Measurements from ENCODE around the gene TFDP2.
A peak's percentile ranks its signal among the peaks of the same experiment; 100 is the strongest.
"Not testable (repeated sequence)": the region's sequence is repeated elsewhere in the genome, so short reads cannot be mapped to it uniquely, and the experiment has no call there.

Gene TFDP2

DNA sequence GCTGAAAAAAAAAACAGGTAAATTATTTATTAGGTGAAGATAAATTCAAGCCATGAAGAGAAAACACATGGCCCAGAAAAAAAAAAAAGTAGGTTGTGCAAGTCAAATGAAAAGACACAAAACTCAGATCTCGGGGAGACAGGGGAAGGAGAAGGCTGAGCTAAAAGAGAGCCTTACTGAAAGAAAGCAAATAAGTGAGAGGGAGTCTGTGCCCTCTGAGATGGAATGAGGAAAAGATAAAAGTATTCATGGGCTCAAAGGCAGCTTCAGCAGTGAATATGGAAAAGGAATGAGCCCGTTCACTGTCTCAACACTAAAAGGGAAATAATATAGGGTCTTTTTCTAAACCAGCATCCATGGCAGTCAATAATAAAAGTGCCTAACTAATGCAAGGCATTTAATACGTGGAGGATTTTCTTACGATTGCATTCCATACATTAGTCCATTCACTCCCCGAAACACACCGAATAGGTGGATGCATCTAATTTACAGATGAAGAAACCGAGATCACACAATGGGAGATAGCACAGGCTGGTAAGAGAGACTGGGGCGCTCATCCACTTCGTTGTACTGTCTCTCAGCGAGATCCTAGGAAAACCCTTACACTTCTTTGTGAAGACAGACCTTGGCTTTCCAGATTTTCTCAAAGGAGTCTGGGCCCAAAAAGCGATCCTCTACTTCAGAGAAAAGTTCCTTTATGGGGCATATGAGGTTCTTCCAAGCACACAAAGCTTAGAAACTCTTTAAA is 1.1 kb downstream of the TFDP2 start (continued):
- TF ChIP-seq ZNF777 (tag by site-specific recombination; IDR thresholded peaks at IDR 0.05; ENCODE audit: borderline replicate concordance), result no peak
- no peak for TF ChIP-seq ZSCAN16 (tag by site-specific recombination; IDR thresholded peaks at IDR 0.05)
- TF ChIP-seq PRDM1 (tag by site-specific recombination; IDR thresholded peaks at IDR 0.05), result peak; percentile 86

DNA sequence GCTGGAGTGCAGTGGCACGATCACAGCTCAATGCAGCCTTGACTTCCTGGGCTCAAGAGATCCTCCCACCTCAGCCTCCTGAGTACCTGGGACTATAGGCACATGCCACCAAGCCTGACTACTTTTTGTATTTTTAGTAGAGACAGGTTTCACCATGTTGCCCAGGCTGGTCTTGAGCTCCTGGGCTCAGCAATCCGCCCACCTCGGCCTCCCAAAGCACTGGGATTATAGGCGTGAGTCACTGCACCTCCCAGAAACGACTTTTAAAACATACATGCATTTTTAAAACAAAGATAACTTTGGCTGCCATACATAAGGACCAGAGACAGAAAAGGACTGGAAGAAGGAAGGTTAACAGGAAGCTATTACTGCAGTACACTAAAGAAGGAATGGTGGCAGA is 4.8 kb downstream of the TFDP2 start:
- H3K27ac ChIP-seq (ENCODE audit: extremely low read depth, low read depth, low read length); CTCF ChIA-PET; H3K4me1 ChIP-seq (ENCODE audit: control insufficient read depth, insufficient read depth, low read length); H3K4me3 ChIP-seq (ENCODE audit: low read depth, low read length); POLR2A ChIA-PET; H3K9me3 ChIP-seq (ENCODE audit: control insufficient read depth, insufficient read depth, low read depth, low read length); H3K36me3 ChIP-seq (ENCODE audit: control insufficient read depth in 2 of 2, insufficient read depth in 1 of 2, low read length in 2 of 2): not testable (repeated sequence)
- TF ChIP-seq ZFHX2 (tag by site-specific recombination; conservative IDR thresholded peaks at IDR 0.05), result 0 out of 2 replicates have a peak, but pooled peaks have one; percentile 8

DNA sequence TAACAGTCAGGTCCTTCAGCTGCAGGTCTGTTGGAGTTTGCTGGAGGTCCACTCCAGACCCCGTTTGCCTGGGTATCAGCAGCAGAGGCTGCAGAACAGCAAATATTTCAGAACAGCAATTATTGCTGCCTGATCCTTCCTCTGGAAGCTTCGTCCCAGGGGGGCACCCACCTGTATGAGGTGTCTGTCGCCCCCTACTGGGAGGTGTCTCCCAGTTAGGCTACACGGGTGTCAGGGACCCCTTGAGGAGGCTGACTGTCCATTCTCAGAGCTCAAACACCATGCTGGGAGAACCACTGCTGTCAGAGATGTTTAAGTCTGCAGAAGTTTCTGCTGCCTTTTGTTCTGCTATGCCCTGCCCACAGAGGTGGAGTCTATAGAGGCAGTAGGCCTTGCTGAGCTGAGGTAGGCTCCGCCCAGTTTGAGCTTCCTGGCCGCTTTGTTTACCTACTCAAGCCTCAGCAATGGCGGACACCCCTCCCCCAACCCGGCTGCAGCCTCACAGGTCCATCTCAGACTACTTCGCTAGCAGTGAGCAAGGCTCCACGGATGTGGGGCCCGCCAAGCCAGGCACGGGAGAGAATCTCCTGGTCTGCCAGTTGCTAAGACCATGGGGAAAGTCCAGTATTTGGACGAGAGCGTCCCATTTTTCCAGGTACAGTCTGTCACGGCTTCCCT is 8.6 kb downstream of the TFDP2 start:
- H3K36me3 ChIP-seq (ENCODE audit: control insufficient read depth in 2 of 2, insufficient read depth in 1 of 2, low read length in 2 of 2); H3K9me3 ChIP-seq (ENCODE audit: control insufficient read depth, insufficient read depth, low read depth, low read length); H3K4me3 ChIP-seq (ENCODE audit: low read depth, low read length); H3K4me1 ChIP-seq (ENCODE audit: control insufficient read depth, insufficient read depth, low read length); POLR2A ChIA-PET; H3K27ac ChIP-seq (ENCODE audit: extremely low read depth, low read depth, low read length): not testable (repeated sequence)
- CTCF ChIA-PET, result interaction anchor here (0.7 to 0.9 kb wide), 2 partner anchors 15 to 185 kb away, joined by 3 read pairs; no protein-coding TSS in a partner anchor

DNA sequence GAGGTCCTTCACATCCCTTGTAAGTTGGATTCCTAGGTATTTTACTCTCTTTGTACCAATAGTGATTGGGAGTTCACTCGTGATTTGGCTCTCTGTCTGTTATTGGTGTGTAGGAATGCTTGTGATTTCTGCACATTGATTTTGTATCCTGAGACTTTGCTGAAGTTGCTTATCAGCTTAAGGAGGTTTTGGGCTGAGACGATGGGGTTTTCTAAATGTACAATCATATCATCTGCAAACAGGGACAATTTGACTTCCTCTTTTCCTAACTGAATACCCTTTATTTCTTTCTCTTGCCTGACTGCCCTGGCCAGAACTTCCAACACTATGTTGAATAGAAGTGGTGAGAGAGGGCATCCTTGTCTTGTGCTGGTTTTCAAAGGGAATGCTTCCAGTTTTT is 12.3 kb downstream of the TFDP2 start:
- CTCF ChIA-PET, result interaction anchor here (0.6 to 0.8 kb wide), 2 partner anchors 9 to 355 kb away, joined by 4 read pairs; no protein-coding TSS in a partner anchor
- H3K4me1 ChIP-seq (ENCODE audit: control insufficient read depth, insufficient read depth, low read length), result not testable (repeated sequence)

DNA sequence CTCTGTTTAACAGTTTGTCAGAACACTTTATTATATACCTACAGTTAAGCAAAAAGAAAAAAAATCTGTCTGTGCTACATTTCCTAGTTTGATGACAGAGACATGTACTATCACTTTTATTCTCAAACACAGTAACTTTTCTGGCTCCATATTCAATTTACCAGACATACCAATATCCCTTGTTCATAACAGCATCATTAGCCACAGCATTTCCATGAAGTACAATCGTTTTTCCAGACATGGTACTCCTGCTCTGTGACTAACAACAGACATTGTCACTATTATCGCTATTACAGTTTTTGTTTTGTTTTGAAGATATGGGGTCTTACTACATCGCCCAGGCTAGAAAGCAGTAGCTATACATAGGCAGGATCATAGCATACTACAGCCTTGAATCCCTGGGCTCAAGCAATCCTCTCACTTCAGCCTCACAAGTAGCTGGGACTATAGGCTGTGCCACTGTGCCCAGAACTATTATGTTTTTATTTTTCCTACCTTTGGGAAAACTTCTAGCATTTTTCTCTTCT is 14.5 kb downstream of the TFDP2 start:
- Histone ChIP-seq H3K4me1 (ENCODE audit: control insufficient read depth, insufficient read depth, low read length) (no peaks in the 10 kb centered on the region), H3K4me3 (ENCODE audit: low read depth, low read length) (no peak overlapping the region), H3K9me3 (ENCODE audit: control insufficient read depth, insufficient read depth, low read depth, low read length) (no peaks in the 10 kb centered on the region), H3K27ac (ENCODE audit: extremely low read depth, low read depth, low read length) (no peak overlapping the region), H3K36me3 (ENCODE audit: control insufficient read depth in 2 of 2, insufficient read depth in 1 of 2, low read length in 2 of 2) (no peaks in the 10 kb centered on the region)
- CTCF ChIA-PET, result no interaction called here
- POLR2A ChIA-PET, result no interaction called here
- no peak for TF ChIP-seq ZNF114 (tag by site-specific recombination; IDR thresholded peaks at IDR 0.05)
- TF ChIP-seq ZNF174 (tag by site-specific recombination; IDR thresholded peaks at IDR 0.05), result no peak
- TF ChIP-seq SP2 (tag by site-specific recombination; IDR thresholded peaks at IDR 0.05), result no peak
- TF ChIP-seq ZSCAN23 (tag by site-specific recombination; IDR thresholded peaks at IDR 0.05), result no peak
- no peak for TF ChIP-seq SCRT1 (tag by site-specific recombination; IDR thresholded peaks at IDR 0.05; ENCODE audit: borderline replicate concordance)
- no peak for TF ChIP-seq ZNF549 (tag by site-specific recombination; IDR thresholded peaks at IDR 0.05)
- TF ChIP-seq, protein P1, sequence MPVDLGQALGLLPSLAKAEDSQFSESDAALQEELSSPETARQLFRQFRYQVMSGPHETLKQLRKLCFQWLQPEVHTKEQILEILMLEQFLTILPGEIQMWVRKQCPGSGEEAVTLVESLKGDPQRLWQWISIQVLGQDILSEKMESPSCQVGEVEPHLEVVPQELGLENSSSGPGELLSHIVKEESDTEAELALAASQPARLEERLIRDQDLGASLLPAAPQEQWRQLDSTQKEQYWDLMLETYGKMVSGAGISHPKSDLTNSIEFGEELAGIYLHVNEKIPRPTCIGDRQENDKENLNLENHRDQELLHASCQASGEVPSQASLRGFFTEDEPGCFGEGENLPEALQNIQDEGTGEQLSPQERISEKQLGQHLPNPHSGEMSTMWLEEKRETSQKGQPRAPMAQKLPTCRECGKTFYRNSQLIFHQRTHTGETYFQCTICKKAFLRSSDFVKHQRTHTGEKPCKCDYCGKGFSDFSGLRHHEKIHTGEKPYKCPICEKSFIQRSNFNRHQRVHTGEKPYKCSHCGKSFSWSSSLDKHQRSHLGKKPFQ (tag by site-specific recombination; IDR thresholded peaks at IDR 0.05), result no peak
- TF ChIP-seq, protein P2, sequence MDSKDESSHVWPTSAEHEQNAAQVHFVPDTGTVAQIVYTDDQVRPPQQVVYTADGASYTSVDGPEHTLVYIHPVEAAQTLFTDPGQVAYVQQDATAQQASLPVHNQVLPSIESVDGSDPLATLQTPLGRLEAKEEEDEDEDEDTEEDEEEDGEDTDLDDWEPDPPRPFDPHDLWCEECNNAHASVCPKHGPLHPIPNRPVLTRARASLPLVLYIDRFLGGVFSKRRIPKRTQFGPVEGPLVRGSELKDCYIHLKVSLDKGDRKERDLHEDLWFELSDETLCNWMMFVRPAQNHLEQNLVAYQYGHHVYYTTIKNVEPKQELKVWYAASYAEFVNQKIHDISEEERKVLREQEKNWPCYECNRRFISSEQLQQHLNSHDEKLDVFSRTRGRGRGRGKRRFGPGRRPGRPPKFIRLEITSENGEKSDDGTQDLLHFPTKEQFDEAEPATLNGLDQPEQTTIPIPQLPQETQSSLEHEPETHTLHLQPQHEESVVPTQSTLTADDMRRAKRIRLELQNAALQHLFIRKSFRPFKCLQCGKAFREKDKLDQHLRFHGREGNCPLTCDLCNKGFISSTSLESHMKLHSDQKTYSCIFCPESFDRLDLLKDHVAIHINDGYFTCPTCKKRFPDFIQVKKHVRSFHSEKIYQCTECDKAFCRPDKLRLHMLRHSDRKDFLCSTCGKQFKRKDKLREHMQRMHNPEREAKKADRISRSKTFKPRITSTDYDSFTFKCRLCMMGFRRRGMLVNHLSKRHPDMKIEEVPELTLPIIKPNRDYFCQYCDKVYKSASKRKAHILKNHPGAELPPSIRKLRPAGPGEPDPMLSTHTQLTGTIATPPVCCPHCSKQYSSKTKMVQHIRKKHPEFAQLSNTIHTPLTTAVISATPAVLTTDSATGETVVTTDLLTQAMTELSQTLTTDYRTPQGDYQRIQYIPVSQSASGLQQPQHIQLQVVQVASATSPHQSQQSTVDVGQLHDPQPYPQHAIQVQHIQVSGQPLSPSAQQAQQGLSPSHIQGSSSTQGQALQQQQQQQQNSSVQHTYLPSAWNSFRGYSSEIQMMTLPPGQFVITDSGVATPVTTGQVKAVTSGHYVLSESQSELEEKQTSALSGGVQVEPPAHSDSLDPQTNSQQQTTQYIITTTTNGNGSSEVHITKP (tag by site-specific recombination; IDR thresholded peaks at IDR 0.05), result no peak
- no peak for TF ChIP-seq ZIC2 (tag by site-specific recombination; IDR thresholded peaks at IDR 0.05)
- no peak for TF ChIP-seq ZNF274 (IDR thresholded peaks at IDR 0.05; ENCODE audit: low read length)
- TF ChIP-seq ZNF274 (tag by site-specific recombination; IDR thresholded peaks at IDR 0.05; ENCODE audit: borderline replicate concordance), result no peak
- TF ChIP-seq ZNF791 (tag by site-specific recombination; IDR thresholded peaks at IDR 0.05), result no peak
- no peak for TF ChIP-seq ZNF157 (tag by site-specific recombination; IDR thresholded peaks at IDR 0.05)
- no peak for TF ChIP-seq KLF1 (tag by site-specific recombination; IDR thresholded peaks at IDR 0.05)
- TF ChIP-seq ZNF544 (tag by site-specific recombination; IDR thresholded peaks at IDR 0.05), result no peak
- TF ChIP-seq ZNF660 (tag by site-specific recombination; IDR thresholded peaks at IDR 0.05), result no peak
- no peak for TF ChIP-seq ZNF561 (tag by site-specific recombination; IDR thresholded peaks at IDR 0.05; ENCODE audit: borderline replicate concordance)

More for the DNA sequence above, 12.3 kb downstream of the TFDP2 start:
- H3K4me3 ChIP-seq (ENCODE audit: low read depth, low read length); H3K27ac ChIP-seq (ENCODE audit: extremely low read depth, low read depth, low read length); H3K9me3 ChIP-seq (ENCODE audit: control insufficient read depth, insufficient read depth, low read depth, low read length); H3K36me3 ChIP-seq (ENCODE audit: control insufficient read depth in 2 of 2, insufficient read depth in 1 of 2, low read length in 2 of 2); POLR2A ChIA-PET: not testable (repeated sequence)
